GM21423 (cell line): ENCODE measurements around the gene DDX17.

ENCODE experiments used
- ATAC-seq: cut with Tn5 transposase; IDR thresholded peaks from one replicate; pipeline ENCODE4 v1.9.1; 2021; ENCODE audit warnings: mild to moderate bottlenecking, moderate library complexity; ENCODE audit not compliant: unreplicated experiment

Gene DDX17

DNA sequence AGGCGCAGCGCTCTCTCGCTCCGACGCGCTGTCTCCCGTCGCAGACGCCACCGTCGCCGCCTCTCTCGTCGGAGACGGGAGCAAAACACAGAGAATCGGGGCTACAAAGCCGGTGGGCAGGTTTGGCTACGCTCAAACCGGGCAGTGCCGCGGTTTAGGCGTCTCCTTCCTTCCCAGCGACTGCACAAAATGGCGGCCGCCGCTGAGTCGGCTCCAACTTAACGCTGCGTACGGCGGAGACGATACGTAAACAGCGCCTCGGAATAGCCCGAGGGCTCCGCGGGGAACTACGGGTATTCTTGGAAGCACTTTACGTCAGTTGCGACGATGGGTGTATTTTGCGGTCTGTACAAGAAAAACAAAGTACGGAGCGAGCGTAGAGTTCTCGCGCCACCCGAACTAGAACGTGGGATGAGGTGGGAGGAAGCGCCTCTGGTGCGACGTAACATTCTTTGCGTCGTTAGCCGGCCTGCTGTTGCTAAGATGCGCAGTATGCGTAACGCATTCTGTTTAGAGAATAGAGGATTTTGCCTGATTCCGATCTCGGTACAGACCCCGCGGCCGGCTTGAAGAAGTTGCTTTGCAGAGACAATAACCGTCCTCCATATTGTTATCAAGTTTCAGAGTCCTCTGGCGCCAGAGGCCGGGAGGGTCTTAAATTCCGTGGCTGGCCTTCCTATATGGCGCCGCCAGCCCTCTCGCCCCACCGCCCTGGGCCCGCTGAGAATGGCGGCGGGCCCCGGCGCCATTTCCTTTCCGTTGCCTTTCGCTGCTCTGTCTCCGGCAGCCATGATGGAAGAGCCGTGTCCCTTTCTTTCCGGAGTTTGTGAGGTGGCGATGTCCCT, at the start of gene DDX17:
Gene DDX17 (minus strand): TSS at position 194 of the 845 bp plus-strand sequence.
- ATAC-seq: peak; percentile 80

DNA sequence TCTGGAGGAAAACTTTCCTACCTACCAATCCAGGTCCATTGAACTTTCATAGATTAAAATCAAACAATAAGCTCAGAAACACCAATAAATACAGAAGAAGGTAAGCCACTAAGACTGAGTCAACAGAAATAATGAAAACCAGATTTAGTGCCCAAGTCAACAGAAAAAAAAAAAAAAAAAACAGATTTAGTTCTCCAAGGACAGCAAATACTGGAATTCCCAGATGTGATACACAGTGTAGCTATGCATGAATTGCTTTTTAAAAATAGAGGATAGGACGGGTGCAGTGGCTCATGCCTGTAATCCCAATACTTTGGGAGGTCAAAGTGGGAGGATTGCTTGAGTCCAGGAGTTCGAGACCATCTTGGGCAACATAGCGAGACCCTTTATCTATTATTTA, 48.2 kb upstream of the DDX17 start:
- no peak for ATAC-seq

DNA sequence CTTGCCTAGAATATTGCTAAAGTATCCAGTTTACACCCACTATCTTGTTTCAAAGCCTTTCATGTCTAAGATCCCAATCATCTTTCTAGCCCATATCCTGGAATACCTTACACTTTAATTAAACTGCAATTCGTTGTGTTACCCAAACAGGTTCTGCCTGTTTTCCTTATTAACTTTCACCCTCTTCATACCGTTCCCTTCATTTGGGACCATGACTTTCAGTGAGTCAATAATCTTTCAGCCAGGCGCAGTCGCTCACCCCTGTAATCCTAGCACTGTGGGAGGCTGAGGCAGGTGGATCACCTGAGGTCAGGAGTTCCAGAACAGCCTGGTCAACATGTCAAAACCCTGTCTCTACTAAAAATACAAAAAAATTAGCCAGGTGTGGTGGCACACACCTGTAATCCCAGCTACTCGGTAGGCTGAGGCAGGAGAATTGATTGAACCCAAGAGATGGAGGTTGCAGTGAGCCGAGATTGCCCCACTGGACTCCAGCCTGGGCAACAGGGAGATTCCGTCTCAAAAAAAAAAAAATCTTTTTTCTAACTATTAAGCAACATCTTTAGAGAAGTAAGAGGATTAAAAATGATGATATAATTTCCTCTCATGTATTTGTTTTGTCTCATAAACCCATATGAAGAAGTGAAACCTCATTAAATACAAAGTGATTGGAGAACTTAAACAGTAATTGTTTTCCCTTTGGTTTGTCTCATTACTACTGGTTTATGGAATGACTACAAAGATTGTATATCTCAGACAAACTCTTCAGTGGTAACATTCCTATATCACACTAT, 43.2 kb upstream of the DDX17 start:
- no peak for ATAC-seq

DNA sequence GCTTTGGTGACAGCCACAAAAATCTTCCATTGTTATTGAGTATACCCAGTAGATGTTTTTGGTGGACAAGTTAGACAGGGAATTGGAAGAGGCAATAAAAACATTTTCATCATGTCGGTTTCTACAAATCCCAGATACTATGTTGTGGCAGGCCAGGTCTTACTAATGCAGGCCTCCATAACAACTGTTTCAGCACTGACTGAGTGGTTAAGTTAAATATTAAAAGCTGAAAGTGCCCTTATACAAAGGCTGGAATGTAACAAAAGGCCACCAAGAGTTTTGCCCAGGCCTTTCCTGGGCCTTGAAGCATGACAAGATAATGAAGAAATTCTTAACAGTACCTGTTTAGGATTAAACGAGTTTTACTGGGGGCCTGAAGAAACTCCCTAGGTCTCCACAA, 34.6 kb upstream of the DDX17 start:
- no peak for ATAC-seq

DNA sequence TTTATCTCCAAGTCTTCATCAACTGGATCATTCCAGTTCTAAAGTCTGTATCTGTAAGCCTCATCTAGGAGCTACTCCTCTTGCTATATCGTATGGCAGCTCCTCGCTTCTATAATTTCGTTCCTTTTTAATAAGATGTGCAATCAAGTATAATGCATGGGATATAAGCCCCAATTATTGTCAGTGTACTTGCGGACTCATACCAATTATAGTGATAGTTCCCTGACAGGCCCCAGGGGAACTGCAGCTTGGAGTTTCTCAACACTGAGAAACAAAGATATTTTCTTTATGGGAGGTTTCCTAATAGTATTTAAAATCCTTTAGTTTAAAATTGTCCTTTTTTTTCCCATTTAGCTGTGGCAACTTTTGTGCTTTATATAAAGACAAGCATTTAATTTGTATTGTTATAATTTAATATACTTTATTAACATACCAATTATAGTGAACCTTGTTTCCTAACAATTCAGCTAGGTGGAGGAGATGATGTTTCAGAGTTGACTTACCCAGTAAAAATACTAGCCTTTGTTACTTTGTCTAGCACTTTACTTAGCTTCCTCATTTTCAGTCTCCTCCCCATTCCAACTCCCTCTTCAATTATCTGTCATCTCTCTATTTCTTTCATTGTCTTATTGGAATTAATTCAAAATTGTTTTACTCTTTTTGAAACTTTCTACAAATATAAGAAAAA, 25.3 kb upstream of the DDX17 start:
- no peak for ATAC-seq

DNA sequence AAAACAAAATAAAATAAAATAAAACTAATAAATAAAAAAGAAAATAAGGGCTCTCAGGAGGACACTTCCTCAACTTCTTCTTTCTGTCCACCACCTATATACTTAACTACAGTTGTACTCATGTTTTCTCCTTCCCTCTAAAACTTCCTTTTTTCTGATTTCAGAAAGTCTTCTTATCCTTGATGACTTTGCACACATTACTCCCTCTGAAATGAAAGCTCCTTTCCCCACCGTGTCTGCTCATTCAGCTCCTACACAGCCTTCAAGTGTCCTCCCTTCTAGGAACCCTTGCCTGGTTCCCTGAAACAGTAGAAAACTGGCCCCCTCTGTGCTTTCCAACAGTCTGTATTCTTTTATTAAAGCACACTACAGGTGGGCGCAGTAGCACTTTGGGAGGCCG, 18.3 kb upstream of the DDX17 start:
- no peak for ATAC-seq

DNA sequence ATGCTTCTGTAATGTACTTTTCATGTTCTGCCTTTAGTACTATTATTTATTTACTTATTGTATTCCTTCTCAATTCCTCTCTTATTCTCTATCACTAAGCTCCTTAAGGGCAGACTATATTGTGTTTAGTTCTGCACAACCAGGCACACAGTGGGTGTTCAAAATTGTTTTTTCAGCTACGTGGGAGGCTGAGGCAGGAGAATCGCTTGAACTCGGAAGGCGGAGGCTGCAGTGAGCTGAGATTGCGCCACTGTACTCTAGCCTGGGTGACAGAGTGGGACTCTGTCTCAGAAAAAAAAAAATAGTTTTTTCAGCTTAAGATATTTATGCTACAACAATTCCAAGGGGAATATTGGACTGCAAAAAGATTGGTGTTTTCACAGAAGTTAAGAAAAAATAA, 17.4 kb upstream of the DDX17 start:
- ATAC-seq: no peak

DNA sequence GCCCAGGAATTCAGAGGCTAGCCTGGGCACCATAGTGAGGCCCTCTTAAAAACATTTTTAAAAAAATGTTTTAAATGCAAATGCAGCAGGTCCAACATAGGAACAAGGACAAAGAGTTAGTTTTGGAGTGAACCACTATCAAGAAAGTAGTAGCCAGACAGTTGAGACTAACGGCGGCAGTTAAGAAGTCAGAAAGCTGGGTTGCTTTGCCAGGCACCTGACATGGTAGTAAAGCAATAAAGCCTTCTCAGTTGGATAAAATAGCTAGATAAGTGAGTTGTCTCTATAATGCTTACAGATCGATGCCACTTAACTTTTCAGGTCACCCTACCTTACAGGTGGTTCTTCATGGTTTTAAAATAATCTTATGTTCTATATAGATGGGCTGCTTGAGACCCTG, 16.9 kb upstream of the DDX17 start:
- no peak for ATAC-seq

DNA sequence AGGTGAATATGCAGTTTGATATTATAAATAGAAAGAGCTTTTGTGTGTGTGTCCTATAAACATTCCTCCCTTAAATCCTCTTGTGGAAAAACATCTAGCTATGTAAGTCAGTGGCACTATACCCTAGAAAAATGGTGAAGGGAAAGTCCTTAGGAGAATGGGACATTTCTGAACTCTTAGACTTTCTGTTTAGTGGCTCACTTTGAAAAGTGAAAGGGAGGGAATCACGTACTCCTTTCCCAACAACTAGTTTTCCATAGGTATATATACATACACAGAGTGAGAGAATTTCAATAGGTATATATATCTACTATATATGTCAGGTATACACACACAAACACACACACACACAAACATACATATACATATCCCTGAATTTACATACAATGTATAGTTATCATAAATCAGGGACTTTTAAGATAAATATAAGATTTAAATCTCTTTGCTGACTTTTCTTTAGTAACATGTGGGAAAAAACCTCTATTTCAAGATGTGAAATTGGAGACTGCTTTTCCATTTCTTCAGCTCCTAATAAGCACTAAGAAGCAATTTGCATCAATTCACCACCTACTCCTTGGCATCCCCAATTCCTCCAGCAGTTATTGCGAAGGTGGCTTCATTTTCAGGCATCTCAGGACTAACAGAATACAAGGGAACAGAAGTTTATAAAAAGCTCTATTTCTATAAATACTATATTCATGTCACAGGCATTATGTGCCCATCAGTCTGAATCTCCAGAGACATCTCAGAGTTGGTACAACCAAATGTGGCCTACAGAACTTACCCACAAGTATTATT, 13.5 kb upstream of the DDX17 start:
- no peak for ATAC-seq

DNA sequence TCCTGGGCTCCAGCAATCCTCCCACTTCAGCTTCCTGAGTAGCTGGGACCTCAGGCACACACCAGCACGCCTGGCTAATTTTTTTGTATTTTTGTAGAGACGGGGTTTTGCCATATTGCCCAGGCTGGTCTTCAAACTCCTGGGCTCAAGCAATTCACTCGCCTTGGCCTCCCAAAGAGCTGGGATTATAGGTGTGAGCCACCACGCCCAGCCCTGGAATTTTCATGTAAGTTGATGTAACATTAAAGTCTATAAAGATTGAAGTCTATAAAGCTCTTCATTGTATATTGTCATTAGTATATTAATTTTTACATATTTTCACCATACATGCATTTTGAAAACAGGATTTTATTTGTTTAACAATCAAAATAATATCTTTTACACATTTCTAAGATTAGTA, 12.5 kb upstream of the DDX17 start:
- no peak for ATAC-seq

DNA sequence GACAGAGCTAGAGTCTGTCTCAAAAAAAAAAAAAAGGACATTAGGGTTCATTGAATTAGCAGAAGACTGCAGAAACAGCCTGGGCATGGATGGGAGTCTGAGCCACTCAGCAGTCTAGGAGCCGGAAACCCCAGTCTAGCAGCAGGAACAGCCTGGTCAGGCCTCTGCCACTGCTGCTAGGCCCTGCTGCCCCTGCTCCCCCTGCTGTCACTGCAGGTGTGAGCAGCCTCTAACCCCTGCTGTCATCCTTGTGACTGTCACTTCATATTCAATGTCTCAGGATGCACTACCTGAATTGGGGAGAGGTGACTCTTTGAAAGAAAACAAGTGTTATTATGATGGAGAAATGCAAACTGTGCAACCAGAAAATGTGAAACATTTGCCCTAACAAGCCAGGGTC, 7.0 kb upstream of the DDX17 start:
- ATAC-seq: no peak

DNA sequence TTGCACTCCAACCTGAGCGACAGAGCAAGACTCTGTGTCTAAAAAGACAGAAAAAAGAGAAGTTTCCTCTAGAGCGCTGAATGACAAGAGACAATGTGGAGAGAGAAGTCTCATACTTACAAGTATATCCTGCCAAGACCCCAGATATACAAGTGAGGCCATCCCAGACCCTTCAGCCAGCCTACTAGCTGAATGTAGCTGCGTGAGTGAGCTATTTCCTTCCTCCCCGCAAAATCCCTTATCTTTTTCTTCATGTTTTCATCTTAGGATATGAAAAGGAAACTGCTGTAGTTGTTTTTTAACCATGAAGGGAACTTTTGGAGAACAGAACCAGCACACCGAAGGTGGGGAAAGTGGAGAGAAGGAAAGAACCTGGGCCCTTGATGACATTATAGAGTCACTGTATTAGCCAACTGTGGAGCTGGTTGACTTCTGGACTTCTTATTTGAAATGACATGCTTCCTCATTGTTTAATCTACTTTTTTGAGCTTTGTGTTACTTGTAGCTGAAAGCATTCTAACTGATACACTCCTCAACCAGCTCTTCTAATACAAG, 4.4 kb upstream of the DDX17 start:
- no peak for ATAC-seq

DNA sequence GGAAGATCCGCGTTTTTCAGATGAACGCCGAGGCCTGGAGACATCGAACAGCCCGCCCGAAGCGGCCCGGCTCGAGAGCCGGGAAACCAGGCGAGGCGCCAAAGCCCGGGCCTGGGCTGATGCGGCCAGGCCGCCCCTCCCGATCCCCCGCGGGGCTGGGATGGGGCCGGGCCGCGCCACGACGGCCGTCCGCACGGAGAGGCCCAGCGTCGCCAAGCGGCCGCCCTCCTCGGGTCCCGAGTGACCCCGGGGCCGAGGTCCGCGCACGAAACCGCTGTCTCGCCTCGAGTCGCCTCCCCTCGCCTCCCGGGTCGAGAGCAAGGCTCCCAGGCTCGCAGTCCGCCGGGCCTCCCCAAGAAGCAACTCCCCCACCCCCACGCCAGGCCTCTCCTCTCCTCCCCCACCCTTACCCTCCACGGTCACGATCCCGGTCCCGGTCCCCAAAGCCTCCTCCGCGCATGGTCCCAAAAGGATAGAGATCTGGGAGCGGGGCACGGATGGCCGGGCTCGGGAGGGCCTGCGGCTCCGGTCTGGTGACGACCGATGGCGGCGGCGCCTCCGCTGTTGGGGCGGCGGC, 482 bp downstream of the DDX17 start:
- ATAC-seq: peak; percentile 29

DNA sequence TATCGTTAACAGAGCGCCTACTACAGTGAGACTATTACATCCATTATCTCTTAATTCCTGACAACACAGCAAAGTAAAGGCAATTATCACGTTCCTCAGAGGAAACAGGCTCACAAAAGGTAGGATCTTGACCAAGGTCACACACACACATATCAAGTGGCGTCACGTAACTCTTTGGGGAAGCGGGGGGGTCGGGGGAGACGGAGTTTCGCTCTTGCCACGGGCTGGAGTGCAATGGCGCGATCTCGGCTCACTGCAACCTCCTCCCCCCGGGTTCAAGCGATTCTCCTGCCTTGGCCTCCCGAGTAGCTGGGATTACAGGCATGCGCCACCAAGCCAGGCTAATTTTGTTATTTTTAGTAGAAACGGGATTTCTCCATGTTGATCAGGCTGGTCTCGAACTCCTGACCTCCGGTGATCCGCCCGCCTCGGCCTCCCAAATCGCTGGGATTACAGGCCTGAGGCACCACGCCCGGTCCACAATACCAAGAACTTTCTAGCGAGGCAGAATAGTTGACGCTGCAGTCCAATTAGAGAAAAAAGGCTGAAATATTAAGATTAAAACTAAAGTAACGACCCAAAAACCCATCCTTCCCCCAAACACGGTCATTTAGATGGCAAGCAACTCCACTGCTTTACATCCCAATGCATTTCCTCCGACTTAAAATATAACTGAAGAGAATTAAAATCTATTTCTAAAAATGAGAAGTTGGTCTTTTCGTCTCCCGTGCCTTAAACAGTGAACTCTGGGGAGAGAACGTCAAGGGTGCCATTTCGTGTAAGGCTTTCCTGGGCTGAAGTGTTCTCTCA, 1.2 kb downstream of the DDX17 start:
- ATAC-seq: no peak

DNA sequence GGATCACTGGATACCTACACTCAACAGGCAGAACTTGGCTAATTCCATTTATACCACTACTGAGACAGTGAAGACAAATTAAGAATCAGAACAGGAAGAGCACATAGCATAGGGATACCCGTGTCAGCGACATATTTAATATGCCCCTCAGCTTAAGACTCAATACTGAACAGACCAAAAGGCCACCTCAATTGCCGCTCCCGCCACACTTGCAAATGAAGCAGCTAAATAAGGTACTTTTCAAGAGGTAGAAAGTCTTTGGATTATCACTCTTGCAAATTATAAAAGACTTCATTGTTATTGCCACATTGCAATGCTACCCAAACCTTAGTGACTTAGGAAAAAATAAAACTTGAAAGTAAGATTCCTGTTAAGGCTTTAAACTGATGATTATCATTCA, 3.1 kb downstream of the DDX17 start:
- ATAC-seq: no peak

DNA sequence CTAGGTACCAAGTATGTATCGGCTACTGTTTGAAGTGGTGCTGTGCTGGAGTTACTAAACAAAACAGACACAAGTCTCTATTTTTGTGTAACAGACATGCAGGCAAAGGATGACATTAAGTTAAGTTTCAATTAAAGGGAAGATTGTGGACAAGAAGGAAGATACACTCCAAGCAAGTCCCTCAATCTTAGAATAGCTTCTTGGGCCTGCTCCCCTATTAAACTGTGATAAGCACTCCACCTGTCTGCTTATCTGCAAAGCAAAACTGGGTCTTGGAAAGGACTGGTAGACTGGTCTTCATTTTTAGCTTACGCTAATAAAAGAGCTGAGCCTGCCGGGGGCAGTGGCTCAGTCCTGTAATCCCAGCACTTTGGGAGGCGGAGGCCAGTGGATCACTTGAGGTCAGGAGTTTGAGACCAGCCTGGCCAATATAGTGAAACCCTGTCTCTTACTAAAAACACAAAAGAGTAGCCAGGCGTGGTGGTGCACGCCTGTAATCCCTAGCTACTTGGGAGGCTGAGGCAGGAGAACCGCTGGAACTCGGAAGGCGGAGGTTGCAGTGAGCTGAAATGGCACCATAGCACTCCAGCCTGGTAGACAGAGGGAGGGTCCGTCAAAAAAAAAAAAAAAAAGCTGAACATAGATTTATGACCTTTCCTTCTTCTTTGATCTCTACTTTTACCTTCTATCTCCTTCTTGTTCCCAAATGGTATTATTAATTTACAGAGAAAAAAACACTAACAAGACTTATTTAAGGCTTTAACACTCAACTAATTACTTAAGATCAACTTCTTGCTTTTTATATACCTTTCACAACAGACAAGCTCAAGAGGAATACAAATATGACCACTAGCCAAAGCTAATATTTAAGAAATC, 4.1 kb downstream of the DDX17 start:
- no peak for ATAC-seq

DNA sequence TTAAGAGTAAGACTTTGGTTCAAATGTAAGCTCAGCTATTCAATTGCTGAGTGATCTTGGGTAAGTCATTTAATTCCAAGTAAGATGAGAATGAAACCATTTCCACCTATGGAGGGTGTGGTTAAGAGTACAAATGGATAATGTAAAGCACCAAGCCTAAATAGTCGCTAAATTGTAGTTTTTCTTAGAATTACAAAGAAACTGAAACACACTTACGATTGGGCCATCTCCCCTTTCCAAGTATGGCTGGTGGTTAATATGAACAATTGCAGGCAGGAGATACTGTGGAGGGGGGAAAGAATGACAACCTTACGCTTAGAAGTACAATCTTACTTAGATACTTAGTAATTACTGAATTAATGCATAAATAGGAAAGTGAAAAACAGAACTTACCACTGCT, 8.2 kb downstream of the DDX17 start:
- ATAC-seq: no peak

DNA sequence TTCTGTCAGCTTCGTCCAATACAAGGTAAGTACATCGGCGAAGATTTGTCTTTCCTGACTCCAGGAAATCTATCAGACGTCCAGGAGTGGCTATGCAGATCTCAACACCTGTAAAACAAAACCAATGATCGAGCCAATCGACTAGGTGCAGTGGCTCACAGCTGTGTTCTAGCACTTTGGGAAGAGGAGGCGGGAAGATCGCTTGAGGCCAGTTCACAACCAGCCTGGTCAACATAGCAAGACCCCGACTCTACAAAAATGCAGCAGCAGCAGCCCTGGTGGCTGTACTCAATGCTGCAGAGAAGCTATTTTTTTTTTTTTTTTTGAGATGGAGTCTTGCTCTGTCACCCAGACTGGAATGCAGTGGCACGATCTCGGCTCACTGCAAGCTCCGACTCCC, 11.2 kb downstream of the DDX17 start:
- ATAC-seq: no peak
